Mammary epithelial cell (primary cell): ENCODE measurements around the gene CLK3.
"Not testable (repeated sequence)": the region's sequence is repeated elsewhere in the genome, so short reads cannot be mapped to it uniquely, and the experiment has no call there.

Source experiments
- EZH2 ChIP-seq: IDR thresholded peaks from 2 replicates; pipeline ENCODE4 v1.6.1; 2012; ENCODE audit warnings: low read length, inconsistent platforms, borderline replicate concordance
- TF ChIP-seq, protein P1 (sequence below), 2 donors: IDR thresholded peaks in 1 of 2; conservative IDR thresholded peaks in 1 of 2; 2 replicates each; pipeline ENCODE4 v1.5.1; 2011 to 2012; ENCODE audit warnings: inconsistent platforms in 2 of 2, low read length in 2 of 2, mild to moderate bottlenecking in 2 of 2, control low read depth in 1 of 2, low read depth in 1 of 2; ENCODE audit not compliant: insufficient read depth in 1 of 2; ENCODE audit errors: extremely low read depth in 1 of 2

GRCh38 chr15:74661280-74661679, 45.6 kb downstream of the CLK3 start:
- TF ChIP-seq, protein P1, sequence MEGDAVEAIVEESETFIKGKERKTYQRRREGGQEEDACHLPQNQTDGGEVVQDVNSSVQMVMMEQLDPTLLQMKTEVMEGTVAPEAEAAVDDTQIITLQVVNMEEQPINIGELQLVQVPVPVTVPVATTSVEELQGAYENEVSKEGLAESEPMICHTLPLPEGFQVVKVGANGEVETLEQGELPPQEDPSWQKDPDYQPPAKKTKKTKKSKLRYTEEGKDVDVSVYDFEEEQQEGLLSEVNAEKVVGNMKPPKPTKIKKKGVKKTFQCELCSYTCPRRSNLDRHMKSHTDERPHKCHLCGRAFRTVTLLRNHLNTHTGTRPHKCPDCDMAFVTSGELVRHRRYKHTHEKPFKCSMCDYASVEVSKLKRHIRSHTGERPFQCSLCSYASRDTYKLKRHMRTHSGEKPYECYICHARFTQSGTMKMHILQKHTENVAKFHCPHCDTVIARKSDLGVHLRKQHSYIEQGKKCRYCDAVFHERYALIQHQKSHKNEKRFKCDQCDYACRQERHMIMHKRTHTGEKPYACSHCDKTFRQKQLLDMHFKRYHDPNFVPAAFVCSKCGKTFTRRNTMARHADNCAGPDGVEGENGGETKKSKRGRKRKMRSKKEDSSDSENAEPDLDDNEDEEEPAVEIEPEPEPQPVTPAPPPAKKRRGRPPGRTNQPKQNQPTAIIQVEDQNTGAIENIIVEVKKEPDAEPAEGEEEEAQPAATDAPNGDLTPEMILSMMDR (conservative IDR thresholded peaks at IDR 0.05 in 1 of 2, IDR thresholded peaks at IDR 0.05 in 1 of 2; ENCODE audit: extremely low read depth in 1 of 2, insufficient read depth in 1 of 2, low read depth in 1 of 2, low read length in 2 of 2), result not testable (repeated sequence)
- TF ChIP-seq EZH2, result not testable (repeated sequence)
